Left lung (tissue), 10 donors: Measurements from ENCODE around the gene PITPNM3. TPM values are rescaled to one million over a fixed set of nuclear protein-coding genes. Genes with fewer than 3 reads are reported as not detected.

Experiments
- ATAC-seq: fragments of 200-7000 bp; cut with Tn5 transposase; one replicate; pipeline ENCODE4 v1.9.1; 2020; ENCODE audit warnings: moderate library complexity
- DNase-seq, 4 donors: peaks; one replicate each; pipeline ENCODE4 v3.0.0-alpha.2; 2013 to 2020
- H3K27ac ChIP-seq, 2 donors: fragments of 200-600 bp; sonication (generic) in 1 of 2; one replicate each; pipeline versions ENCODE4 v1.5.0 to v1.8.0; 2020 to 2021
- H3K27me3 ChIP-seq, 2 donors: fragments of 200-600 bp; sonication (generic) in 1 of 2; one replicate each; pipeline versions ENCODE4 v1.5.0 to v1.8.0; 2020 to 2021
- H3K36me3 ChIP-seq, 2 donors: fragments of 200-600 bp; sonication (generic) in 1 of 2; one replicate each; pipeline versions ENCODE4 v1.5.0 to v1.8.0; 2020 to 2021
- H3K4me1 ChIP-seq, 2 donors: fragments of 200-600 bp; one replicate each; pipeline ENCODE4 v1.8.0; 2021
- H3K4me3 ChIP-seq, 2 donors: fragments of 200-600 bp; sonication (generic) in 1 of 2; one replicate each; pipeline versions ENCODE4 v1.5.0 to v1.8.0; 2020 to 2021; ENCODE audit warnings: mild to moderate bottlenecking in 1 of 2
- H3K9me3 ChIP-seq, 2 donors: fragments of 200-600 bp; sonication (generic) in 1 of 2; one replicate each; pipeline versions ENCODE4 v1.5.0 to v1.8.0; 2020 to 2021
- CTCF ChIP-seq, 2 donors: fragments of 200-600 bp; sonication (generic) in 1 of 2; IDR thresholded peaks; one replicate each; pipeline versions ENCODE4 v1.5.0 to v1.8.0; 2021; ENCODE audit warnings: antibody characterized with exemption in 2 of 2
- intact Hi-C, 2 donors: fragments of 100-400 bp; cut with DNase I; formaldehyde crosslinking; loops; one replicate each; pipeline versions ENCODE4 v1.11.2 to v1.14.2; 2022
- polyA plus RNA-seq, 6 donors: library from polyadenylated mRNA; unstranded; fragments of 120-200 nt; gene quantifications; one replicate each; pipeline ENCODE4 v1.2.1, GENCODE V29; 2013; ENCODE audit not compliant: insufficient read length in 6 of 6
- total RNA-seq, 2 donors: library from RNA; stranded (reverse); fragmentation: NEBNext Ultra II Directional; extraction: Animal tissue kit (Norgen Biotek cat#: 25700); gene quantifications; one replicate each; pipeline ENCODE4 v1.2.1, GENCODE V29; 2021
- donor health status: DM: no; HTN: yes; CAD: no.
- donor health status: DM: no; HTN: no; CAD: no.

PITPNM3 gene
- total and polyA plus RNA-seq, 8 donors, result 3.6 to 13.8 (median 5.8) TPM

GRCh38 chr17:6456321-6456720, 100.0 kb downstream of the PITPNM3 start:
- Histone ChIP-seq H3K9me3 (no peaks in the 10 kb centered on the region), H3K4me3 (no peak overlapping the region), H3K36me3 (no peaks in the 10 kb centered on the region), H3K27ac (no peak overlapping the region), H3K4me1 (peaks cover 0 to 4% of the 10 kb centered on the region in 2 donors), H3K27me3 (peaks cover 0 to 25% of the 10 kb centered on the region in 2 donors)
- intact Hi-C loops, result no loop called here
- DNase-seq (no peak), ATAC-seq (no peak)
- TF ChIP-seq CTCF (IDR thresholded peaks at IDR 0.05), result no peak

- no peak for TF ChIP-seq CTCF (IDR thresholded peaks at IDR 0.05)
- no peaks in the 10 kb centered on the region for H3K36me3 ChIP-seq
- H3K27me3 ChIP-seq, result peaks cover 0 to 25% of the 10 kb centered on the region in 2 donors
- no peak overlapping the region for H3K4me3 ChIP-seq
- no peak for ATAC-seq
- intact Hi-C loops, result no loop called here
- H3K27ac ChIP-seq, result no peak overlapping the region
- H3K9me3 ChIP-seq, result no peaks in the 10 kb centered on the region
- DNase-seq, result peak in 2 of 4 donors; percentile 34 to 63
- H3K4me1 ChIP-seq, result peaks cover 0 to 4% of the 10 kb centered on the region in 2 donors
These were observed 101.0 kb downstream of the PITPNM3 start for GRCh38 chr17:6455321-6455705.

- intact Hi-C loops, result no loop called here
- Histone ChIP-seq H3K4me3 (no peak overlapping the region), H3K36me3 (peaks cover 0 to 1% of the 10 kb centered on the region in 2 donors), H3K9me3 (no peaks in the 10 kb centered on the region), H3K27me3 (peaks cover 0 to 25% of the 10 kb centered on the region in 2 donors), H3K27ac (no peak overlapping the region), H3K4me1 (peaks cover 0 to 4% of the 10 kb centered on the region in 2 donors)
- TF ChIP-seq CTCF (IDR thresholded peaks at IDR 0.05), result no peak
- DNase-seq (no peak), ATAC-seq (no peak)
These were observed 101.6 kb downstream of the PITPNM3 start for GRCh38 chr17:6454495-6455320.

- Histone ChIP-seq H3K27me3 (peaks cover 0 to 25% of the 10 kb centered on the region in 2 donors), H3K4me1 (peaks cover 0 to 4% of the 10 kb centered on the region in 2 donors), H3K9me3 (no peaks in the 10 kb centered on the region), H3K36me3 (peaks cover 0 to 14% of the 10 kb centered on the region in 2 donors), H3K27ac (no peak overlapping the region), H3K4me3 (no peak overlapping the region)
- DNase-seq (no peak), ATAC-seq (no peak)
- intact Hi-C loops, result no loop called here
- TF ChIP-seq CTCF (IDR thresholded peaks at IDR 0.05), result no peak
These were observed 102.9 kb downstream of the PITPNM3 start for GRCh38 chr17:6453279-6454024.
